Measurements from ENCODE around the gene CAMK2B.

Gene CAMK2B

GRCh38 chr7:44285561-44285960 is 39.8 kb downstream of the CAMK2B start:
- no peak for DNase-seq

DNA sequence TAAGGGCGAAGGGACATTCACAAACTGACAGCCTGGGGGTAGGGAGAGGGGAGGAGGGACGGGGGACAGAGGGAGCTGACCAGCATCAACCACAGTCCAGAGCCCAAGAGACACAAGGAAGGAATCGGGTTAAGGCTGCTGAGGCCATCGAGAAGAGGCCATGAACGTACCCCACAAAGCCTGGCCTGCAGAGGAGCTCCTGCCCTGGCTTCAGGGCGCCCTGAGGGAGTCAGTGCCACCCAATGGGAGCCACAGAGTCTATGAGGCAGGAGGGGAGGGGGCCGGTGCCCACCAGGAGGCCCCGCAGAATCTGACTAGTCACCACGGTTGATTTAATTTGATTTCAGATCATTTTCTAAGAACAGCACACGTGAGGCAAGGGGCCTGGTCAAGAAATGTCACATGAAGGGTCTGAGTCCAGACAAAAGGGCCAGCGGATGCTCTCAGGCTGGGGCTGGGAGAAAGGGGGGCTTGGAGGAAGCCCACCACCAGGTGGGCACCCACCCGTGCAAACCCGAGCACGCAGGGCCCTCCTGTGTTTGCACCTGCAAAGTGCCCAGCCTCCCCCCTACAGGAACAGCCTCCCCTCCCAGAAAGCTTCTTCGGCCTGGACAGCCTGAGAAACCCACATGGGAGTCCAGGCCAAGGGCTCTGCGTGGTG is 40.4 kb downstream of the CAMK2B start:
- no peak for DNase-seq

DNA sequence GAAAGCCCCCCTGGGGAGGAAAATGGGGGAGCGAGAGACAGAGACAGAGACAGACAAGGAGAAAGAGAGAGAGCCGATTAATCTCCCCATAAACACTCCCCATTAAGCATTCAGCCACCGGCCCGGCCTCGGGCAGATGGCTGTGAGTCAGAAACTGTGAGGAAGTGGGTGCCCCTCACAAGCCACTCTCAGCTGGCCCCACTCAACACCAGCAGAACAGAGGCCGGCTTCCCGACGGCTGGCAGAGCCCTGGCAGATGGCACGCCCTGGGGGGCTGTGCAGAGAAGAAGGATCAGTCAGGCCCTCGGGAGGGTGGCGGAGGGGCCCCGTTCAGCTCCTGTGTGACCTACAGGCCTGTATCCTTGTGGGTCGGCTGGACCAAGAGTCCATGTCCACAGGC is 41.2 kb downstream of the CAMK2B start:
- DNase-seq: no peak

DNA sequence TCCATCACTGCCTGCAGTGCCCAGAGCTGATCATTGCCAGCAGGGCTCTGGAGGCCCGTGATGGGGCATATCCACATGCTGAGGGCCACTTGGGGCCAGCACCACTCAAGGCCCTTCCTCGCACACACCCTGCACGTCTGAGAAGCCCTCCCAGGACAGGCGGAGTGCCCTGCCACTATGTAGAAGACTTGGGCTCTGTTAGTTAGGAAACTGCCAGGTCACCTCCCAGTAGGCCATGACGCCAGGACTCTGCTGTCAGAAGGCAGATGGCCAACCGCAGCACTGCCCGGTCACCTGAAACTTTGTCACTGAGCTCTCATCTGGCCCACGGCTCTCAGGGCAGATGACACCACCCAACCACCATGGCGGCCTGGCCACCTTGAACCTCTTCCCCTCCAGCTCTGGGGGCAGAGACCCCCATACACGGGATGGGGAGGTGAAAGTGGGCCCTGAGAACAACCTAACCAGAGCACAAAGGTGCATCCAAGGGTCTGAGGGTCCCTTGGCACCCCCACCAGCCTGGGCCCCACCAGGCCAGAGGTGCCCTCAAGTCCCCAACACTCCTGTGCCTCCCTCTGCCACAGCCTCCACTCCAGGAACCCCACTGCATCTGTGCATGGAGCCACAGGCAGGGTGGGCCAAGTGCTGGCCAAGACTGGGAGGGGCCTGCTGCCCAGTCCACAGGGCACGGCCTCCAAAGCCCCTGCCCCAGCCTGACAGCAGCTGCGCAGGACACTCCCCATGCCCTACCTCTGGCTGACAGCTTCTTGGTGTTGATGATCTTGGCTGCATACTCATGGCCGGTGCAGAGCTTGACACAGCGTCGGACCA is 41.8 kb downstream of the CAMK2B start:
- no peak for DNase-seq

DNA sequence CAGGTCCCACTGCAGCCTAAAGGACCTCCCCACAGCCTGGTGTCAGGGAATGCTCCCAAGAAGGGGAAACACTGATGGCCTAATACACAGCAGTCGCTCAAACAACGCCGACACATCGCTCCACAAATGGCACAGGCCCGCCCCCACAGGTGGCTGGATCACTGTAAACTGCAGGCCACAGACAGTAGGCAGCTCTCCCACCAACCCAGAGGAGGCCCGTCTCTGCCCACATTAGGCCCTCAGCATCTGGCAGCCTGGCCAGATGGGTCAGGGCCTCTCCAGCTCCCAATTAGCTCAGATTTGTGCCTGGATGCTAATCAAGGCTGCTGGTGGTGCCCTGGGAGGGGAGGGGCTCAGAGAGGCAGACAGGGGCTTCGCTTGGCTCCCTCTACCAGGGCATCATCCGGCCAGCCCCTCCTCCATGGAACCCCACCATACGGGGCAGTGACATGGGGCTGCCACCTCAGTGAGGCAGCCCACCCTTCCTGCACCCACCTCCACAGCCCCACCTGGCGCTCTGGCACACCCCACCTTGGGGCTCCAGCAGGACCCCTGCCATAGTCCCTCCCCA is 42.7 kb downstream of the CAMK2B start:
- no peak for DNase-seq

DNA sequence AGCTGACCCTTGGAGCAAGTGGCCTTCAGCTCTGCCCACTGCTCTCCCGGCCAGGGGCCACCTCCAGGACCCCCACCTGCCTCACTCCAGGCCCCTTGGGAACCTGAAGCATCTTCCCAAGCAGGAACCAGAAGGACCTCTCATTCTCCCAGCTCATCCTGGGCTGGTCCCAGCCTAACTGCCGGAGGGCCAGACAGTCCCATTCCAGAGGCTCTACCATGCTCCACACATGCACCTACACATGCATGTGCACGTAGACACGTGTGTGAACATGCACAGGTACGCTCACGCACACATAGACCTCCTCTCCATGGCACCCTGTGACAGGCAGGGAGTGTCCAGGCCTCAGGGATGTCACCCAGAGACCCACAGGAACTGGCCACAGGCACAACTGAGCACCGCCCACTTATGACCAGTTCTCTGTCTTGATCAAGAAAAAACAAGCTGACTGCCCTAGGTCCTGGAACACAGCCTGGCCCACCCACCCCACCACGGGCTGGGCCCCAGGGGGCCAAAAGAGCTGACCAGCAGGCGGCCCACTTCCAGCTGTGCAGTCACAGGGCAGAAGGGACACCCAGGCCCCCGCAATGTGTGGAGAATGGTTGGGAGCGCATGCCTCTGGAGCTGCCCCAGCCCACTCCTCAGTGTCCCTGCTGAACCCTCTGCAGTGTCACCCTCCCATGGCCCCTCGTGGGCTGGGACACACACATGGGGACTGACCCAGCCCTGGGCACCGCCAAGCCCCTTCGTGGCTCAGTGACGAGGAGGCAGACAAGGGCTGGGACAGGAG is 43.4 kb downstream of the CAMK2B start:
- no peak for DNase-seq

DNA sequence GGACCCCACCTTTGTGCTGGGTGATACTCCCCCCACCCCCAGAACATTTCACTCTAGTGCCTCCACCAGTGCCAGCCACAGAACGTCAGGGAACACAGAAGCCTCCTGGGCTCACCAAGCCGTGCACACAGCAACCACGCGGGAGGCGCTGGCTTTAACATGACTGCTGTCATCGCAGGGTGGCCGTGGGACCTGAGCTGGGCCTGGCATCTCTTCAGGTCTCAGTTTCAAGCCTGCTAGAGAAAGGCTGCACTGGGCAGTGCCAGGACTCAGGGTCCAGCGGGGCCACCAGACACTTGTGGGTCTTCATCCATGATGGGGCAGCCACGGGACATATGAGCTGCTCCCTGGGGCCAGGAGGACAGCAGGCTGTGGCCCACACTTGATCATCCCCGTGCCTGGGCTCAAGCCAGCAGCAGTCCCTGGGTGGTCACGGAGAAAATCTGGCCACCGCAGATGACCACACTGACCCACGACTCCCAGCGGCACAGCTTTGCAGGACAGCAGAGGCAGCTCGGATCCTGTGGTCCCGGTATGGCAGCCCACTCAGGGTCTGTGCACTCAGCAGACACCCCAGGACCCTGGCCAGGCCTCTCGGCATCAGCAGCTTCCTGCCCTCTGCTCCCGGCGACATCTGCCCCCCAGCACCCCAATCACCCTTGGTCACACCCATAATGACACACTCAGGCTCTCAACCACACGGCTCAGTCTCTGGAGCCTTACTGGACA is 44.2 kb downstream of the CAMK2B start:
- no peak for DNase-seq

- no peak for DNase-seq
Measured at GRCh38 chr7:44280636-44280992, 44.8 kb downstream of the CAMK2B start.

GRCh38 chr7:44279731-44280505 is 45.5 kb downstream of the CAMK2B start:
- no peak for DNase-seq

GRCh38 chr7:44279286-44279685 is 46.1 kb downstream of the CAMK2B start:
- no peak for DNase-seq

- no peak for DNase-seq
Measured at GRCh38 chr7:44278451-44279161, 46.8 kb downstream of the CAMK2B start.

DNA sequence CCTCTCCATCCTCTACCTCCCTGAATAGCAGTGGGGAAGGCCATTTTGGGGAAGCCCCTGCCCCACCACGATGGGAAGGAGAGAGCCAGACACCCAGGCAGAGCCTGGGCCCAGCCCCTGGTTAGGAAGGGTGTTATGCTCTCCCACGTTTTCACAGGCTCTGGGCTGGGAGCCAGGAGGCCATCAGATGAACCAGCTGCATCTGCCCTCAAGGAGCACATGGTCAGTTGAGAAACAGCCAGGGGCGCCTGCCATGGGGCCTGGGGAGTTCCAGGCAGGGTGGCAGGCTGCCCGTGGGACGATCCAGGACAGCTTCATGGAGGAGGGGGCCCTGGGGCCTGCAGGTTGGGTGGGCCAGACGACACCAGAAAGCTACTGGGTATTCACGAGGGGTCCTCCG is 47.5 kb downstream of the CAMK2B start:
- DNase-seq: no peak

GRCh38 chr7:44277391-44277790 is 48.0 kb downstream of the CAMK2B start:
- DNase-seq: no peak

DNA sequence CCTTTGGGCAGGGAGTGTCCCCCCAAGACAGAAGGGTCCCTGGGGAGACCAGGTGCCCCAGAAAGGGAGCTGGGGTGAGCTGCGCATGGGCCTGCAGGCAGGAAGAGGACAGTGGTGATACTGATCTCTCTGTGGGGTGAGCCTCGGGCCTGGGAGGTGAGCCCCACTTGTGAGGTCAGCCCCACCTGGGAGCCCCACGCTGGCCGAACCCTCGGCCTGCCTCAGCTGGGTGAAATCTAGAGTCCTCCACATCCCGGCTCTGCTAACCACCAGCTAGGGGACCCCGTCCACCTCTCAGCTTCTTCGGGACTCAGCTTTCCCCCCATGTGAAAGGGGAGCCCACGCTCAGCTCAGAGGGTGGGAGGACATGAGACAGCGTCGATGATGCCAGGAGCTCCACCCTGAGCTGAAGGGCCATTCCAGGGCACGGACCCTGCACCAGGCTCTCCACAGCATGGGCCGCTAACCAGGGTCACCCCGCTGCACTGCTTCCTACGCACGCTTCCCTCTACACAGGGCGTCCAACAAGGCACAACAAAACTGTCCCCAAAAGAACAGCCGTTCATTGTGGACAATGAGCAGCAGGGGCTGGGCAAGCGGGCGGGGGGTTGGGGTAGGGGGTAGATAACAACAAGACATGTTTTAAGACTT is 48.7 kb downstream of the CAMK2B start:
- DNase-seq: no peak

GRCh38 chr7:44275957-44276570 is 49.3 kb downstream of the CAMK2B start:
- DNase-seq: no peak

- DNase-seq: no peak
Measured at GRCh38 chr7:44275146-44275545, 50.2 kb downstream of the CAMK2B start.

DNA sequence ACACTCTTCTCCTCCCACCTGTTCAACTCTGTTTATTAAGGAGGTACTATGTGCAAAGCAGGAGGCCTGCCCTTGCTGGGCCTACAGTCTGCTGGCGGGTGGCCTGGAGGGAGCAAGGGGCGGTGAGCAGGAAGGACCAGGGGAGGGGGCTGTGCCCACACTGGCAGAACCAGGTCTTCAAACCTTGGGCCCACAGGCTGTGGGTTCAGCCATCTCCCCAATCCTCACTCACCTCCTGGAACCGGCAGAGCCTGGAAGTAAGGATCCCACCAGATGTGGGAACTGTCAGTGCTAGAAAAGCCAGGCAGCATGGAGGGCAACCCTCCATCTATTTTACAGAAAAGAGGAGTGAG is 50.8 kb downstream of the CAMK2B start:
- DNase-seq: no peak

- DNase-seq: no peak
Measured at GRCh38 chr7:44273681-44274622, 51.4 kb downstream of the CAMK2B start.

GRCh38 chr7:44272981-44273380 is 52.4 kb downstream of the CAMK2B start:
- no peak for DNase-seq
